ENCODE data around the gene TMA7B. TPM values are rescaled to one million over a fixed set of nuclear protein-coding genes. Genes with fewer than 3 reads are reported as not detected.

TMA7B gene
- total and polyA plus RNA-seq, 8 donors = 0.17 to 0.42 (median 0.24) TPM

- no peak for ATAC-seq
- Histone ChIP-seq H3K4me1 (no peaks in the 10 kb centered on the region), H3K27ac (no peak overlapping the region), H3K36me3 (no peaks in the 10 kb centered on the region), H3K4me3 (no peak overlapping the region), H3K9me3 (no peaks in the 10 kb centered on the region), H3K27me3 (peaks cover 0 to 75% of the 10 kb centered on the region in 2 donors)
- no peak for DNase-seq
- intact Hi-C loops (cut with DNase I) = no loop called here
- TF ChIP-seq CTCF (IDR thresholded peaks at IDR 0.05) = no peak
These were observed 23.8 kb downstream of the TMA7B start for GRCh38 chr22:39984006-39984405.

- intact Hi-C loops (cut with DNase I) = no loop called here
- DNase-seq = no peak
- no peak overlapping the region for H3K27ac ChIP-seq
- no peak for TF ChIP-seq CTCF (IDR thresholded peaks at IDR 0.05)
- peaks cover 0 to 75% of the 10 kb centered on the region in 2 donors for H3K27me3 ChIP-seq
- ATAC-seq = no peak
- no peaks in the 10 kb centered on the region for H3K4me1 ChIP-seq
- H3K36me3 ChIP-seq = no peaks in the 10 kb centered on the region
- H3K4me3 ChIP-seq = no peak overlapping the region
- H3K9me3 ChIP-seq = no peaks in the 10 kb centered on the region
These were observed 24.5 kb downstream of the TMA7B start for GRCh38 chr22:39984746-39985145.

- H3K27ac ChIP-seq = no peak overlapping the region
These were observed 25.3 kb downstream of the TMA7B start for GRCh38 chr22:39985383-39986035.

GRCh38 chr22:39988386-39989114 lies 28.4 kb downstream of the TMA7B start:
- no peak for DNase-seq
- no peak for TF ChIP-seq CTCF (IDR thresholded peaks at IDR 0.05)
- H3K9me3 ChIP-seq = no peaks in the 10 kb centered on the region
- H3K4me1 ChIP-seq = no peaks in the 10 kb centered on the region
- ATAC-seq = no peak
- H3K36me3 ChIP-seq = no peaks in the 10 kb centered on the region
- intact Hi-C loops (cut with DNase I) = no loop called here
- peaks cover 10 to 55% of the 10 kb centered on the region in 2 donors for H3K27me3 ChIP-seq
- H3K27ac ChIP-seq = no peak overlapping the region
- no peak overlapping the region for H3K4me3 ChIP-seq

More at GRCh38 chr22:39985383-39986035, 25.3 kb downstream of the TMA7B start:
- H3K9me3 ChIP-seq = no peaks in the 10 kb centered on the region
- no peaks in the 10 kb centered on the region for H3K36me3 ChIP-seq
- peaks cover 0 to 70% of the 10 kb centered on the region in 2 donors for H3K27me3 ChIP-seq
- no peaks in the 10 kb centered on the region for H3K4me1 ChIP-seq
- DNase-seq = no peak
- ATAC-seq = peak; percentile 50
- no peak overlapping the region for H3K4me3 ChIP-seq
- intact Hi-C loops (cut with DNase I) = no loop called here
- no peak for TF ChIP-seq CTCF (IDR thresholded peaks at IDR 0.05)

GRCh38 chr22:39989633-39990032 lies 29.4 kb downstream of the TMA7B start:
- intact Hi-C loops (cut with DNase I) = no loop called here
- H3K4me3 ChIP-seq = no peak overlapping the region
- H3K9me3 ChIP-seq = no peaks in the 10 kb centered on the region
- no peak overlapping the region for H3K27ac ChIP-seq
- DNase-seq = no peak
- no peaks in the 10 kb centered on the region for H3K36me3 ChIP-seq
- peaks cover 0 to 8% of the 10 kb centered on the region in 2 donors for H3K4me1 ChIP-seq
- no peak for ATAC-seq
- H3K27me3 ChIP-seq = peaks cover 21 to 56% of the 10 kb centered on the region in 2 donors
- no peak for TF ChIP-seq CTCF (IDR thresholded peaks at IDR 0.05)

Measured in left lung (tissue), 10 donors.